Activated naive CD8-positive, alpha-beta T cell treated with anti-CD3 and anti-CD28 coated beads, Interleukin-2, amount 50 U/mL, for 16 hours (primary cell): ENCODE measurements around the gene SUCLA2.
"Not testable (repeated sequence)": the region's sequence is repeated elsewhere in the genome, so short reads cannot be mapped to it uniquely, and the experiment has no call there.

ENCODE experiments used
- DNase-seq: peaks from one replicate; pipeline ENCODE4 v3.0.0-alpha.2; 2020; ENCODE audit warnings: low read depth, low spot score

SUCLA2 gene

GRCh38 chr13:48001114-48001881 lies at the start of gene SUCLA2:
Gene SUCLA2, minus strand, starts transcription at chr13:48001273. Its CDS starts 4 bp downstream, at chr13:48001269.
- DNase-seq: peak; percentile 82

DNA sequence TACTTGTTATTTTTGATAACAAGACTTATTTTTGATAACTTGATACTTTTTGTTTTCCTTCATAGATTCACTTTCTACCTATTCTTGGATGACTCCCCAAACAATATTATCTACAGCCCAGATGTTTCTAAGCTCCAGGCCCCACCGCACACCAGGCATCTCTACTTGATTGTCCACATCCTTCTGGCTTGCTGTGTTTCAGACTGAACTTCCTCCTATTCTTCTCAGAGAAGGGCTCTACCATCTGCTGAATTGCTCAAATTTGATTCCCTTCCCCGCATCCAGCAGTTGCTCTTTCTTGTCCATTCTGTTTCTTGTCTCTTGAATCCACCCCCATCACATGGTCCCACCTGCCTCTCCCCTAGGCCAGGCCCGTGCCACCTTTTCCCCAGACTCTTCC lies 49.5 kb upstream of the SUCLA2 start:
- DNase-seq: no peak

- DNase-seq: no peak
These were observed 42.9 kb upstream of the SUCLA2 start for GRCh38 chr13:48043789-48044503.

GRCh38 chr13:48042894-48043293 lies 41.8 kb upstream of the SUCLA2 start:
- no peak for DNase-seq

DNA sequence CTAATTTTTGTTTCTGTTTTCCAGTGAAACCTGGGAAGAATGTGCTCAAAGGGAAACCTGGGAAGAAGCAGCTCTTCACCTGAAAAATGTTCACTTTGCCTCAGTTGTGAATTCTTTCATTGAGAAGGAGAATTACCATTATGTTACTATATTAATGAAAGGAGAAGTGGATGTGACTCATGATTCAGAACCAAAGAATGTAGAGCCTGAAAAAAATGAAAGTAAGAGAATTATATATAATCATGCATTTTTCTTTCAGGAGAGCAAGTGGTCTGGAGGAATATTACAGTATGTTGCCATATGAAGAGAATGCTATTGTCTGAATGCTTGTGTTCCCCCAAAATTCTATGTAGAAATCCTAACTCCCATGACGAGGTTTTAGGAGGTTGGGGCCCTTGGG lies 39.8 kb upstream of the SUCLA2 start:
- DNase-seq: no peak

- no peak for DNase-seq
These were observed 39.0 kb upstream of the SUCLA2 start for GRCh38 chr13:48040049-48040448.

GRCh38 chr13:48038761-48039160 lies 37.7 kb upstream of the SUCLA2 start:
- no peak for DNase-seq

DNA sequence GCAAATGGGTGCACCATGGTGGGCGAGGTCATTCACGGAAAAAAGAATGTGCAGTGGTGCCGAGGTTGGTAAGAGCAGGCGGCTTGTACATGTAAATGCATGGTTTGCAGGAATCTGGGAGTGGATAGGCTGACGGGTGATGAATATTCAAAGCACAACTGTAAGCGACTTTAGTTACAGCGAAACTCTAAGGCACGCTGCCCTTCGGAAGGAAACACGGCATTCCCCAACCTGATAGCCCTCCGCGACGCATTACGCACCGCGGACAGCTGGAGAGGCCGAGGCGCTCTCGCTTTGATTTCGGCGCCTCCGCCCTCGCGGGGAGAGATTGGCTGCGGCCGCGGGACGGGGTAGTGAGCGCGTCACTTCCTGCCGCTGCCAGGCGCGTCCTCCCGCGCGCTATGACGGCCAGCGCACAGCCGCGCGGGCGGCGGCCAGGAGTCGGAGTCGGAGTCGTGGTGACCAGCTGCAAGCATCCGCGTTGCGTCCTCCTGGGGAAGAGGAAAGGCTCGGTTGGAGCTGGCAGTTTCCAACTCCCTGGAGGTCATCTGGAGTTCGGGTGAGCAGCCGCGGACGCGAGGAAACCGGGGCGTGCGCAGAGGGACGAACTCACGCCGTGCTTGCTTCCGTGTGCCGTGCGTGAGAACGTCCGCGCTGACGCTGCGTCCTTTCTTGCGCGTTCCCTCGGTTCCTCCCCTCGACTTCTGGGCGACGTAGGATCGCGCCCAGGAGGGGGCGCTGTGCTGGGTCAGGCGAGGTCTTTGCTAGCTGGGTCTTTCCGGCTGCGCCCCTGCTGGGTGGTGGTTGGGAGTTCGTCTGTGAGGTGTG lies 36.5 kb upstream of the SUCLA2 start, which contains the start of gene NUDT15:
Gene NUDT15, plus strand, starts transcription at position 381 of the 828 bp plus-strand sequence. Its CDS starts 21 bp downstream, at position 402.
- peak; percentile 91 for DNase-seq

- DNase-seq: no peak
These were observed 28.8 kb upstream of the SUCLA2 start for GRCh38 chr13:48029859-48030258.

DNA sequence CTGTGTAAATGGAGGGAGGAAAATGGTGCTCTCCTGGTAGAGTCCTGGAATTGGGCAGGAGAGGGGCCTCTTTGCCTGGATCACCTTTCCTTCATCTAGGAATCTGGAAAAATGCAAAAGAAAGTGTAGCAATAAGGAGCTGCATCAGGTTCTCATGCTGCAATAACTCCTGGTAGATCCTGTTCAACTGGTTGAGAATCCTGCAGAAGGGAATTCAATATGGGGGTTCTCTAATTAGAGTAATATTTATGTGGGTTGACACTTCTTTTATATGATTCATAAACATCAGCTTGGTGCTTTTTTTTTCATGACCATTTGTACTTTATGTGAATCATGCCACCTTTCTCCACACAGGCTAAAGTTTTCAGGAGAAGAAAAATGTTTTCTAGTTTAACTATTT lies 27.0 kb upstream of the SUCLA2 start:
- no peak for DNase-seq

- DNase-seq: no peak
These were observed 18.7 kb upstream of the SUCLA2 start for GRCh38 chr13:48019796-48020195.

GRCh38 chr13:48018637-48019036 lies 17.6 kb upstream of the SUCLA2 start:
- DNase-seq: no peak

- DNase-seq: no peak
These were observed 13.3 kb upstream of the SUCLA2 start for GRCh38 chr13:48014359-48014758.

DNA sequence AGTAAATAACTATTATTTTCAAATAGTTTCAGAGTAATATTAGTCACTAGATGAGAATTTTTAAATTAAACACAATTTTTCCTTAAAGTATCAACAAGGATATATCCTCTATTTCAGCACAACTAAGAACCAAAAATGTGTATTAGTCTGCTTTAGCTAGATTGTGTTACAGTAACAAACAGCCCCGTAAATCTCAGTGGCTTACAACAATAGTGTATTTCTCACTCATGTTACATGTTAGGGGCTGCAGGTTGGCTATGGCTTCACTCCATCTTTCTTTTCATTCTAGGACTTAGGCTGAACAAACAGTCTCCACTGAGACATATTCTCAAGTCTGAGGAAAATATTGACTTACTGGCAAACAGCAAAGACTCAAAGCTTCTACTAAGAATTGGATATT lies 11.6 kb upstream of the SUCLA2 start:
- no peak for DNase-seq

DNA sequence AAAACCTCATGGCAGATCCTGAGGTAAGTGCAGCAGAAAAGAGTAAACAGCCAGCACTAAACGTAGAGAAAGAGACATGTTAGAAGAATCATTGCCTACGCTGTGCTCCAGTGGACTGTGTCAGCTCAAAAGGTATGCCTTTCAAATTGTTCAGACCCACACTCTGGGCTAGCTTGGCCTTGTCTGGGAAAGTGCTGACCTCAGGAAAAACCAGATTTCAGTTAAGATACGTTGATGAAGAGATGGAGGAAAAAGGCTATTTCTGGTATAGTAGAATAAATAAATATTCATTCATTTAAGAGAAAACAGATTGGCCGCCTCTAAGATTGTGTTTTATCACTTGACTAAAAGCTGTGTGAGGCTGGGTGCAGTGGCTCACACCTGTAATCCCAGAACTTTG lies 9.6 kb upstream of the SUCLA2 start:
- no peak for DNase-seq

DNA sequence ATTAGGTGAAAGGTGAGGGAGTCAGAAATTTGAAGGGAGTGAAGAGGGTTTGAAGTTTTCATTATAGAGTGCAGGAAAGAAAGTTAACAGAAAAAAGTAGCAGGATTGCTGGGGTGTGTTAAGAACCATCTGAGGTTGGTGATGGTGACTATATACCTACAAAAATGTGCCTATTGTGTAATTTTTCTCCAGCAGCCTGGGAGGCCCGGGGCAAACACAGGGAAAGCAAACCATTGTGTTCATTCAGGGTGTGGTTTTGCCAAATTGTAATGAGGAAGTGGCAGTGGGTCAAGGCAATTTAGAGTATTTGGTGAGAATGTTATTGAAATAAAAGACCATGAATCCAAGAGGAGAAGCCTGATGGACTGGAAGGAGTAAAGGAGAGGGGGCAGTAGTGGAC lies 8.2 kb upstream of the SUCLA2 start:
- no peak for DNase-seq

DNA sequence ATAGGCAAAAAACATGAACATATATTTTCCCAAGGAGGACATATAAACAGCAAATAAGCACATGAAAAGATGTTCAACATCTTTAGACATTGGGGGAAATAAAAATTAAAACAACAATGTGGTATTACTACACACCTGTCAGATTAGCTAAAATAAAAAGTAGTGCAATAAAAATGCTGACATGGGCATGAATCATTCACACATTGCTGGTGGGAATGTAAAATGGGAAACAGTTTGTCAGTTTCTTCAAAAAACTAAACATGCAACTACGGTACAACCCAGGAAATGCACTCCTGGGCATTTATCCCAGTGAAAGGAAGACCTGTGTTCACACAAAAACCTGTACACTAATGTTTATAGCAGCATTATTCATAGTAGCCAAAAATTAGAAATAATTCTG lies 5.3 kb upstream of the SUCLA2 start:
- DNase-seq: no peak

GRCh38 chr13:48004201-48004600 lies 3.1 kb upstream of the SUCLA2 start:
- no peak for DNase-seq

DNA sequence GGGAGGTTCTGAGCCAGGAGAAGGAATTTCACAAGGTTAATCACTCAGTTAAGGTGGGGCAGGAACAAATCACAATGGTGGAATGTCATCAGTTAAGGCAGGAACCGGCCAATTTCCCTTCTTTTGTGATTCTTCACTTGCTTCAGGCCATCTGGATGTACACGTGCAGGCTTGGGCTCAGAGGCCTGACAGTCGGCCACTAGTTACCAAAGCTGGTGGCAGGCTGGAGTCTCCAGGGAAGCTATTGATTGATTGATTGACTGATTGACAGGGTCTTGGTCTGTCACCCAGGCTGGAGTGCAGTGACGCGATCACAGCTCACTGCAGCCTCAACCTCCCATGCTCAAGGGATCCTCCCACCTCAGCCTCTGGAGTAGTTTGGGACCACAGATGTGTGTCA lies 926 bp upstream of the SUCLA2 start:
- DNase-seq: not testable (repeated sequence)

GRCh38 chr13:48000559-48001113 lies 437 bp downstream of the SUCLA2 start:
- DNase-seq: no peak

- DNase-seq: no peak
These were observed 1.1 kb downstream of the SUCLA2 start for GRCh38 chr13:47999973-48000372.

GRCh38 chr13:47997384-47997783 lies 3.7 kb downstream of the SUCLA2 start:
- DNase-seq: no peak
